Left cardiac atrium (tissue), 4 donors: ENCODE results near the gene USP48. TPM values are rescaled to one million over a fixed set of nuclear protein-coding genes. Genes with fewer than 3 reads are reported as not detected.
"Not testable (repeated sequence)": the region's sequence is repeated elsewhere in the genome, so short reads cannot be mapped to it uniquely, and the experiment has no call there.

ENCODE experiments used
- ATAC-seq, 2 donors: fragments of 200-7000 bp; cut with Tn5 transposase; one replicate each; pipeline ENCODE4 v1.9.1; 2020; ENCODE audit warnings: mild to moderate bottlenecking in 2 of 2, moderate library complexity in 2 of 2
- DNase-seq: peaks from one replicate; pipeline ENCODE4 v3.0.0-alpha.2; 2020
- intact Hi-C, 2 donors: fragments of 100-400 bp; cut with DNase I; formaldehyde crosslinking; loops; one replicate each; pipeline versions ENCODE4 v1.14.1 to v1.15.1; 2022 to 2023
- total RNA-seq, 2 donors: library from RNA; stranded (reverse); fragmentation: NEBNext Ultra II Directional; extraction: Animal tissue kit (Norgen Biotek cat#: 25700); gene quantifications; one replicate each; pipeline ENCODE4 v1.2.1, GENCODE V29; 2021
- donor health status: DM: no; HTN: yes; CAD: no.
- donor health status: DM: no; HTN: yes; CAD: no; lungs with severe emphysema.
- donor health status: DM: yes; HTN: yes; CAD: no.
- donor health status: Dilated cardiomyopathy.

The USP48 gene
- total RNA-seq, 2 donors from 2014 or later = 41.1 to 41.3 TPM

- intact Hi-C loops = no loop called here
- DNase-seq (no peak), ATAC-seq (no peak)
Observed at GRCh38 chr1:21680381-21680780, 102.6 kb downstream of the USP48 start.

GRCh38 chr1:21677168-21677567, 105.8 kb downstream of the USP48 start:
- intact Hi-C loops = no loop called here
- no peak for ATAC-seq
- no peak for DNase-seq

GRCh38 chr1:21674957-21675356, 108.0 kb downstream of the USP48 start:
- ATAC-seq (no peak), DNase-seq (no peak)
- intact Hi-C loops = no loop called here

- DNase-seq, ATAC-seq, intact Hi-C loops: not testable (repeated sequence)
Observed at GRCh38 chr1:21673853-21674252, 109.1 kb downstream of the USP48 start.

GRCh38 chr1:21673277-21673780, 109.6 kb downstream of the USP48 start:
- DNase-seq = peak; percentile 81
- ATAC-seq = peak; percentile 73 to 80
- intact Hi-C loops = no loop called here

GRCh38 chr1:21672478-21673276, 110.3 kb downstream of the USP48 start:
- DNase-seq (no peak), ATAC-seq (no peak)
- intact Hi-C loops = no loop called here

- DNase-seq = peak; percentile 29
- ATAC-seq = peak in 1 of 2 donors; percentile 13
Observed at GRCh38 chr1:21671915-21672314, 111.0 kb downstream of the USP48 start.

GRCh38 chr1:21670956-21671902, 111.7 kb downstream of the USP48 start:
- no peak for ATAC-seq
- no peak for DNase-seq
- intact Hi-C loops = no loop called here

More at GRCh38 chr1:21671915-21672314, 111.0 kb downstream of the USP48 start:
- intact Hi-C loops = no loop called here

- ATAC-seq (no peak), DNase-seq (no peak)
- intact Hi-C loops = no loop called here
Observed at GRCh38 chr1:21670059-21670881, 112.7 kb downstream of the USP48 start.

- intact Hi-C loops = loop anchor here in 1 of 2 donors (10.0 kb wide), 1 partner anchor 445 kb away; no protein-coding TSS in a partner anchor
- DNase-seq = peak; percentile 38
- peak; percentile 20 to 37 for ATAC-seq
Observed at GRCh38 chr1:21669258-21670058, 113.5 kb downstream of the USP48 start, which contains the start of gene RAP1GAP. RAP1GAP (minus strand) TSS chr1:21669357; CDS start chr1:21620032, 49,325 bp downstream.

GRCh38 chr1:21668951-21669257, 114.0 kb downstream of the USP48 start:
- DNase-seq (no peak), ATAC-seq (no peak)
- intact Hi-C loops = loop anchor here in 1 of 2 donors (10.0 kb wide), 1 partner anchor 444 kb away; no protein-coding TSS in a partner anchor

- DNase-seq (no peak), ATAC-seq (no peak)
- intact Hi-C loops = loop anchor here in 1 of 2 donors (10.0 kb wide), 1 partner anchor 444 kb away; no protein-coding TSS in a partner anchor
Observed at GRCh38 chr1:21668232-21668950, 114.6 kb downstream of the USP48 start.

- intact Hi-C loops = loop anchor here in 1 of 2 donors (10.0 kb wide), 1 partner anchor 443 kb away; no protein-coding TSS in a partner anchor
- DNase-seq = no peak
- ATAC-seq = no peak
Observed at GRCh38 chr1:21667348-21668231, 115.4 kb downstream of the USP48 start.

- ATAC-seq (no peak), DNase-seq (no peak)
- intact Hi-C loops = loop anchor here in 1 of 2 donors (10.0 kb wide), 1 partner anchor 442 kb away; no protein-coding TSS in a partner anchor
Observed at GRCh38 chr1:21666576-21667320, 116.2 kb downstream of the USP48 start.
